Transverse colon (tissue), 4 donors: ENCODE results near the gene WSCD2. TPM values are rescaled to one million over a fixed set of nuclear protein-coding genes. Genes with fewer than 3 reads are reported as not detected.

Source experiments
- DNase-seq: peaks from one replicate; pipeline ENCODE4 v3.0.0-alpha.2; 2019
- H3K27ac ChIP-seq, 4 donors: fragments of 200-600 bp; sonication (generic); 2 replicates each; pipeline ENCODE4 v1.5.1; 2016 to 2018; ENCODE audit warnings: inconsistent platforms in 4 of 4
- H3K27me3 ChIP-seq: fragments of 200-600 bp; sonication (generic); 2 replicates; pipeline ENCODE4 v1.5.1; 2017; ENCODE audit warnings: inconsistent platforms
- H3K36me3 ChIP-seq, 4 donors: fragments of 200-600 bp; sonication (generic); 2 replicates each; pipeline ENCODE4 v1.5.1; 2017 to 2019; ENCODE audit warnings: inconsistent platforms in 4 of 4
- H3K4me1 ChIP-seq, 4 donors: fragments of 200-600 bp; sonication (generic); 2 replicates each; pipeline ENCODE4 v1.5.1; 2017 to 2020; ENCODE audit warnings: inconsistent platforms in 4 of 4
- H3K4me3 ChIP-seq, 4 donors: fragments of 200-600 bp; sonication (generic); 1 replicate in 1 of 4; 2 replicates in 3 of 4; pipeline versions ENCODE4 v1.5.1 to v1.6.1; 2017 to 2019; ENCODE audit warnings: inconsistent platforms in 4 of 4
- H3K9me3 ChIP-seq, 2 donors: fragments of 200-600 bp; sonication (generic); 2 replicates each; pipeline ENCODE4 v1.5.1; 2017 to 2019; ENCODE audit warnings: inconsistent platforms in 2 of 2
- CTCF ChIP-seq, 5 experiments: fragments of 200-600 bp in 3 of 5; fragments of 450-650 bp in 2 of 5; sonication (generic) in 3 of 5; IDR thresholded peaks; 1 replicate in 2 of 5; 2 replicates in 3 of 5; pipeline ENCODE4 v1.5.1; 2016 to 2017; ENCODE audit warnings: antibody characterized with exemption in 5 of 5, inconsistent platforms in 3 of 5, mild to moderate bottlenecking in 2 of 5, moderate library complexity in 1 of 5
- EP300 ChIP-seq: sonication (generic); formaldehyde crosslinking; IDR thresholded peaks from one replicate; pipeline ENCODE4 v1.6.1; 2017; ENCODE audit warnings: antibody characterized with exemption, low read depth
- POLR2A ChIP-seq: fragments of 450-650 bp; IDR thresholded peaks from one replicate; pipeline ENCODE4 v1.6.1; 2016; ENCODE audit warnings: antibody characterized with exemption, mild to moderate bottlenecking, moderate library complexity
- POLR2AphosphoS5 ChIP-seq, 3 donors: sonication (generic); formaldehyde crosslinking; IDR thresholded peaks; one replicate each; pipeline ENCODE4 v1.6.1; 2016; ENCODE audit warnings: antibody characterized with exemption in 3 of 3
- WGBS, 2 donors: methylation state at CpG; one replicate each; pipeline ENCODE4 v1.1.5; 2018; ENCODE audit warnings: low coverage in 1 of 2; 5-methylcytosine and 5-hydroxymethylcytosine counted together
- in situ Hi-C, 4 donors: fragments of 200-750 bp; cut with MboI; loops; one replicate each; pipeline versions ENCODE4 v1.15.0 to v1.15.1; 2017; ENCODE audit warnings: low sequenced_read_pairs in 3 of 4, low pct_ligation_motif_present in 1 of 4, low pct_unique_long_range_greater_than_20kb in 1 of 4
- intact Hi-C: fragments of 100-400 bp; cut with DNase I; formaldehyde crosslinking; loops from one replicate; pipeline ENCODE4 v1.15.1; 2023; ENCODE audit warnings: low total_unique reads
- total RNA-seq, 4 donors: library from RNA; depleted of rRNA; stranded (reverse); fragments of >200 nt; gene quantifications; one replicate each; pipeline ENCODE4 v1.1.0, GENCODE V29; 2016

Gene WSCD2
- total RNA-seq, 4 donors from 2014 or later = 0.16 to 46.6 (median 1.1) TPM; not detected in 1

- Histone ChIP-seq H3K4me1 (no peaks in the 10 kb centered on the region), H3K36me3 (no peaks in the 10 kb centered on the region), H3K27me3 (no peaks in the 10 kb centered on the region), H3K9me3 (peaks cover 0 to 1% of the 10 kb centered on the region in 2 donors), H3K4me3 (no peak overlapping the region), H3K27ac (no peak overlapping the region)
- TF ChIP-seq POLR2AphosphoS5 (IDR thresholded peaks at IDR 0.05) (no peak), CTCF (IDR thresholded peaks at IDR 0.05) (no peak), POLR2A (no peak), EP300 (no peak)
- in situ Hi-C loops = no loop called here
- intact Hi-C loops = no loop called here
- WGBS, 2 donors = 67 to 100% methylated on average over 1 of the region's 1 CpG
- DNase-seq = no peak
Observed at GRCh38 chr12:108266131-108266530, 137.0 kb downstream of the WSCD2 start.

- Histone ChIP-seq H3K27ac (no peak overlapping the region), H3K9me3 (no peaks in the 10 kb centered on the region), H3K4me1 (no peaks in the 10 kb centered on the region), H3K4me3 (no peak overlapping the region), H3K27me3 (no peaks in the 10 kb centered on the region), H3K36me3 (no peaks in the 10 kb centered on the region)
- DNase-seq = no peak
- in situ Hi-C loops = no loop called here
- WGBS, 2 donors = 79 to 88% methylated on average over 4 of the region's 4 CpGs
- TF ChIP-seq POLR2AphosphoS5 (IDR thresholded peaks at IDR 0.05) (no peak), CTCF (IDR thresholded peaks at IDR 0.05) (no peak), EP300 (no peak), POLR2A (no peak)
- intact Hi-C loops = no loop called here
Observed at GRCh38 chr12:108267450-108267849, 138.4 kb downstream of the WSCD2 start.

- H3K27me3 ChIP-seq = no peaks in the 10 kb centered on the region
- H3K4me1 ChIP-seq = no peaks in the 10 kb centered on the region
- no peaks in the 10 kb centered on the region for H3K36me3 ChIP-seq
- in situ Hi-C loops = no loop called here
- no peak overlapping the region for H3K27ac ChIP-seq
- TF ChIP-seq POLR2AphosphoS5 (IDR thresholded peaks at IDR 0.05) = no peak
- no peak for TF ChIP-seq POLR2A
- no peak for TF ChIP-seq EP300
- TF ChIP-seq CTCF (IDR thresholded peaks at IDR 0.05) = no peak
- H3K9me3 ChIP-seq = no peaks in the 10 kb centered on the region
- H3K4me3 ChIP-seq = no peak overlapping the region
- no peak for DNase-seq
- intact Hi-C loops = no loop called here
- WGBS, 2 donors = 4% methylated on average over 1 of the region's 1 CpG; no CpG with 5 or more reads in 1 of the 2 donors
Observed at GRCh38 chr12:108268397-108268796, 139.3 kb downstream of the WSCD2 start.

GRCh38 chr12:108269224-108269623 lies 140.1 kb downstream of the WSCD2 start:
- Histone ChIP-seq H3K36me3 (no peaks in the 10 kb centered on the region), H3K9me3 (no peaks in the 10 kb centered on the region), H3K27ac (no peak overlapping the region), H3K27me3 (no peaks in the 10 kb centered on the region), H3K4me3 (no peak overlapping the region), H3K4me1 (no peaks in the 10 kb centered on the region)
- no peak for DNase-seq
- WGBS, 2 donors = 62 to 65% methylated on average over 1 of the region's 1 CpG
- TF ChIP-seq POLR2A (no peak), POLR2AphosphoS5 (IDR thresholded peaks at IDR 0.05) (no peak), CTCF (IDR thresholded peaks at IDR 0.05) (no peak), EP300 (no peak)
- in situ Hi-C loops = no loop called here
- intact Hi-C loops = no loop called here
